ENCODE results near the gene HLA-DMB. TPM values are rescaled to one million over a fixed set of nuclear protein-coding genes. Genes with fewer than 3 reads are reported as not detected.

The HLA-DMB gene
- total RNA-seq, 6 experiments from 2014 or later: not detected

DNA sequence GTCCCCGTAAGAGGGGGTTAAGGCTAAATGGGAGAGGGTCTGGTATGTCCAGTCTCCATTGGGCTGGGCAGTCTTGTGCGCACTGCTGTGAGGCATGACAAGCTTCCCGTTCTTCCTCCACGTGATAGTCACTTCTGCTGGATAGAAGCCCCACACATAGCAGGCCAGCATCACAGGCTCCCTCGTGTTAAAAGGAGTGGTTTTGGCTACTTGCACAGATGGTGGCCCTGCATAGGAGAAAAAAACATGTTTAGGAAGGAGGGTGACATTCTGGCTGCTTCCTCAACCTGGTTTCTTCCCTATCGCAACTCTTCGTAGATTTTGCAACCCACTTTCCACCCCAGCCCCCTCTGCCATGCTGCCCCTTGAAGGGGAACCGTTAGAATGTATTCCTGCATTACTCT is 3.6 kb downstream of the HLA-DMB start:
- no peaks in the 10 kb centered on the region for H3K9me3 Mint-ChIP-seq
- DNase-seq: no peak
- peaks cover 6% of the 10 kb centered on the region; the same call in 1 of the 2 replicates for H3K4me1 Mint-ChIP-seq (ENCODE audit: low read depth)
- H3K36me3 Mint-ChIP-seq (ENCODE audit: low read depth): no peaks in the 10 kb centered on the region
- TF ChIP-seq, protein P1, sequence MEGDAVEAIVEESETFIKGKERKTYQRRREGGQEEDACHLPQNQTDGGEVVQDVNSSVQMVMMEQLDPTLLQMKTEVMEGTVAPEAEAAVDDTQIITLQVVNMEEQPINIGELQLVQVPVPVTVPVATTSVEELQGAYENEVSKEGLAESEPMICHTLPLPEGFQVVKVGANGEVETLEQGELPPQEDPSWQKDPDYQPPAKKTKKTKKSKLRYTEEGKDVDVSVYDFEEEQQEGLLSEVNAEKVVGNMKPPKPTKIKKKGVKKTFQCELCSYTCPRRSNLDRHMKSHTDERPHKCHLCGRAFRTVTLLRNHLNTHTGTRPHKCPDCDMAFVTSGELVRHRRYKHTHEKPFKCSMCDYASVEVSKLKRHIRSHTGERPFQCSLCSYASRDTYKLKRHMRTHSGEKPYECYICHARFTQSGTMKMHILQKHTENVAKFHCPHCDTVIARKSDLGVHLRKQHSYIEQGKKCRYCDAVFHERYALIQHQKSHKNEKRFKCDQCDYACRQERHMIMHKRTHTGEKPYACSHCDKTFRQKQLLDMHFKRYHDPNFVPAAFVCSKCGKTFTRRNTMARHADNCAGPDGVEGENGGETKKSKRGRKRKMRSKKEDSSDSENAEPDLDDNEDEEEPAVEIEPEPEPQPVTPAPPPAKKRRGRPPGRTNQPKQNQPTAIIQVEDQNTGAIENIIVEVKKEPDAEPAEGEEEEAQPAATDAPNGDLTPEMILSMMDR (IDR thresholded peaks at IDR 0.05): no peak
- H3K4me3 Mint-ChIP-seq: no peak overlapping the region
- H3K27me3 Mint-ChIP-seq (ENCODE audit: insufficient read depth): peaks cover 43% of the 10 kb centered on the region
- H3K27ac Mint-ChIP-seq: no peak overlapping the region

DNA sequence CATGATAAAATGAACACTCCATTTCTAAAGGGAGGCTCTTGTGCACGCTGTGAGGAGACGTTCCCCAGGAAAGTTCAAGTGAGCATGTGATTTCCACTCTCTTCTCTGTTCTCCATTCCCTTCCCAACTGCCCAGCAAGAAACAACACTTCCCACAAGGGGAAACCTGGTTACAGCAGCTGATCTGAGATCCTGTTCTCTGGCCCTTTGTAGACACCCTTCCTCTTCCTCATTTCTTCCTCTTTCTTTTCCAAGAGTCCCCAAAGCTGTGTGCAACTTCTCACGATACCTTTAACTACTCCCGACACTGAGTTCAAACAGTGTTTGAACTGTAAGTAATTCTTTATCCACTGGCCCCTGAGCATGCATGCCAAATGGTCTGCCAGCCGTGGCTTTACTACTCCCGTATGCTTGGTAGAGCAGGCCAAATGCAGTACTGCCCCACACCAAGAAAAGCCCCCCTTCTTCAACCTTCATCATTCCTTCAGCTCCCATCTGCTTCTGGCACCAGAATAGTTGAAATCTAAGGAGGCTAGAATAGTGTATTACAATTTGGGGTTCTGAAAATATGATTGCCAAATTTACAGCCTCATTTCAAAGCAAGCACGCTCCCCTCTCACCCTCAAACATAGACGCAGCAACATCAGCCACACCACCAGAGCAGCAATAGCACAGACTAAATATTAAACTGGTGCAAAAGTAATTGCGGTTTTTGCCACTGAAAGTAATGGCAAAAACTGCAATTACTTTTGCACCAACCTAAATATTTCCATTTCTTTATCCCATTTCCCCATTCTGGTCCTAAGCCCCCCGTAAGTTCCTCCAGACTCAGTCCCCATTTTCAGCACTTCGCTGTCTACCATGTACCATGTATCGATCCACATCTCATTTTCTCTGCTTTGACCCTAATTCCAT is 4.3 kb downstream of the HLA-DMB start:
- Mint-ChIP-seq H3K27me3 (ENCODE audit: insufficient read depth) (peaks cover 44% of the 10 kb centered on the region), H3K36me3 (ENCODE audit: low read depth) (no peaks in the 10 kb centered on the region), H3K27ac (no peak overlapping the region), H3K9me3 (no peaks in the 10 kb centered on the region), H3K4me1 (ENCODE audit: low read depth) (peaks cover 7% of the 10 kb centered on the region; the same call in 1 of the 2 replicates), H3K4me3 (no peak overlapping the region)
- TF ChIP-seq, protein P1 (IDR thresholded peaks at IDR 0.05): no peak
- no peak for DNase-seq

DNA sequence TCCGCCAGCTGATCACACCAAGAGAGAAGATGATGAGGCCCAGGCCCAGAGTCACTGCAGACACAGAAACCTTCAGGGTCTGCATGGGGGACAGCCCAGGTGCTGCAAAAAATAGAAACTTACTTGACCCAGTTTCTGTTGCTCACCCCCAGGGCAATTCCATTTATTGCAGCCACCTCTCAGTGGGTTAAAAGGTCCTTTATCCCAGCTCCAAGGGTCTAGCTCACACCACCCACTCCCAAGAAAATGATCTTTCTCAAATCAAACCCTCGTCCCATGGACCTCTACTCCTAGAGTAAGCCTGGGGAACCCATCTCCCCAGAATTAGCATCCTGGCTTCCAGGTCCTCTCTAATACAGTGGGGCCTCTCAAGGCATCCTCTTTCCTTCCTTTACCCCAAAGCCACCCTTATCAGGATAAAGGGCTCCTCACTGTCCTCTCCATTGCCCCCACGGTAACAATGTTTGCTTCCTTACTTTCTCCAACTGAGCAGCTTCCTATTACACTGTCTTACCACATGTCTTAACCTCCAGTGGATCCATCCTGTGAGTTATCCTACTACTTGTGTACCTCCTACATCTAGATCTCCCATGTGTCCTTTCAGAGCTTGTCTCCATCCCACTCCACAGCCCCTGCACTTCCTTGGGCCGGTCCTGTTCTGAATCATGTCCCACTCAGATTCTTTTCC is 5.1 kb downstream of the HLA-DMB start:
- Mint-ChIP-seq H3K4me1 (ENCODE audit: low read depth) (peaks cover 7% of the 10 kb centered on the region; the same call in 1 of the 2 replicates), H3K36me3 (ENCODE audit: low read depth) (no peaks in the 10 kb centered on the region), H3K27ac (no peak overlapping the region), H3K9me3 (no peaks in the 10 kb centered on the region), H3K4me3 (no peak overlapping the region), H3K27me3 (ENCODE audit: insufficient read depth) (peaks cover 43% of the 10 kb centered on the region)
- TF ChIP-seq, protein P1 (IDR thresholded peaks at IDR 0.05): no peak
- DNase-seq: no peak

DNA sequence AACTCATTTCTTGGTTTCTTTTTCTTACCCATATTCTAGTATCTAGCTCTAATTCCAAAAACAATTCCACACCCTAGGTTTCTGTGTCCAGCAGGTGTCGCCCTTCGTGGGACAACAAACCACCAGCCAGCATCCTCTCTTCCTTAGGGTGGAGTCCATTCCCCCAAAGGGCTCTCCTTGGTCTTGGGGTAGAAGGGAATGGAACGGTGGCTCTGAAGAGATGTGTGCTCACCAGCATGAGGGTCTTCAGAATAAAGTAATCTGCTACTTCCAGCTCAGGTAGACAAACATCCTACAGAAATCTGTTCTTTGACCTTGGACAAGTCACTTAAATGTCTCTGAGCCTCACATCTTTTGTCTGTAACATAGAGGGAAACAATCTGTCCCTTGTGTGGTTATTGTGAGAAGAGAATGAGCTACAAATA is 7.2 kb downstream of the HLA-DMB start:
- peaks cover 41% of the 10 kb centered on the region for H3K27me3 Mint-ChIP-seq (ENCODE audit: insufficient read depth)
- no peak overlapping the region for H3K4me3 Mint-ChIP-seq
- peak; percentile 56 for DNase-seq
- no peaks in the 10 kb centered on the region for H3K36me3 Mint-ChIP-seq (ENCODE audit: low read depth)
- no peak overlapping the region for H3K27ac Mint-ChIP-seq
- H3K4me1 Mint-ChIP-seq (ENCODE audit: low read depth): peaks cover 7% of the 10 kb centered on the region; the same call in 1 of the 2 replicates
- no peaks in the 10 kb centered on the region for H3K9me3 Mint-ChIP-seq
- TF ChIP-seq, protein P1 (IDR thresholded peaks at IDR 0.05): peak; percentile 95

DNA sequence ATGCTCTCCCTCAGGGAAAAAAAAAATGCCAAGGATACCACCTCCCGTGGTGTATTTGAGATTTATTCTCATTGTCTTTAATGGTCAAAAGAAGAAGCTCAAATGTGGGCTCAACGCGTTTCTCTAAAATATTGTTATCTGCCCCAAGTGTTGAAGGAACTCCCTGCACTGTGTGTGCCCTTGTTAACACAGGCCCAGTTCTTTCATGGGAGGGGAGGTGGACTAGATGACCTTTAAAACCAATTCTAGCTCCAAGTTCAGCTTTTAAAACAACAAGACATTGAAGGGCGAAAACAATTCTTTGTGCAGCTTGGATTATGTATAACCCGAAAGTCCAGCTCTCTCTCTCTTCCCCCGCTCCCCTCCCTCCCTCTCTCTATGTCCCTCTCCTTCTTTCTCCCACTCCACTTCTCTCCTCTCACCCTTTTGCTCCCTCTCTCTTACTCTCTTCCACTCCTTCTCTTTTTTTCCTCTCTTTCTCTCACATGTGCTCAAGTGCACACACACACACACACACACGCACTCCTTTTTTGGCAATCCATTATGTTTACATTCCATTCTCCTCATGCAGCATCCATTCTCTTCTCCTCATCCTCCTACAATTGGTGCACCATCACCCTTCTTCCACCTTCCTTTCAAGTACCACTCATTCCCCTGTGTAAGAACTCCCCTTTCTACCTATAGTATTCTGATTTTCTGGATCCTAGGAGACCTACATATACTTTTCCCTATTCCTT is 8.5 kb downstream of the HLA-DMB start:
- Mint-ChIP-seq H3K4me3 (no peak overlapping the region), H3K27ac (no peak overlapping the region), H3K36me3 (ENCODE audit: low read depth) (no peaks in the 10 kb centered on the region), H3K9me3 (no peaks in the 10 kb centered on the region), H3K27me3 (ENCODE audit: insufficient read depth) (peaks cover 31% of the 10 kb centered on the region), H3K4me1 (ENCODE audit: low read depth) (peaks cover 7% of the 10 kb centered on the region; the same call in 1 of the 2 replicates)
- TF ChIP-seq, protein P1 (IDR thresholded peaks at IDR 0.05): no peak
- peak; percentile 34 for DNase-seq
